PC-3 (cell line): ENCODE results near the gene AFF3. TPM values are rescaled to one million over a fixed set of nuclear protein-coding genes. Genes with fewer than 3 reads are reported as not detected.

Source experiments
- ATAC-seq: fragments of 200-7000 bp; cut with Tn5 transposase; 2 replicates; pipeline ENCODE4 v1.9.1; 2020; ENCODE audit warnings: mild to moderate bottlenecking, moderate library complexity
- BruUV-seq: library from RNA; stranded (reverse); fragments of 400-500 nt; replicated peaks from 2 replicates; lab custom pipeline; 2021; lab: Mats Ljungman, UMichigan
- CTCF ChIA-PET: fragments of 300-600 bp; sonication (Branson Sonifier 250); formaldehyde crosslinking; loops from one replicate; lab custom pipeline; 2022; ENCODE audit warnings: antibody characterized with exemption; lab: Charles Lee
- POLR2A ChIA-PET: fragments of 300-600 bp; sonication (Branson Sonifier 250); formaldehyde crosslinking; loops from one replicate; lab custom pipeline; 2022; ENCODE audit warnings: antibody characterized with exemption; ENCODE audit not compliant: unreplicated experiment; lab: Charles Lee
- DNase-seq: peaks from one replicate; pipeline ENCODE4 v3.0.0-alpha.2; 2015
- H2AFZ ChIP-seq: fragments of 300-600 bp; sonication (generic); 2 replicates; pipeline ENCODE4 v1.6.0; 2016; ENCODE audit warnings: antibody characterized with exemption, low read length
- H3F3A ChIP-seq: fragments of 300-600 bp; sonication (generic); one replicate; pipeline ENCODE4 v1.6.0; 2017; ENCODE audit warnings: antibody characterized with exemption, low read length, control low read depth, mild to moderate bottlenecking; ENCODE audit not compliant: unreplicated experiment
- H3K27ac ChIP-seq: fragments of 300-600 bp; sonication (generic); 2 replicates; pipeline ENCODE4 v1.5.1; 2016; ENCODE audit warnings: mild to moderate bottlenecking, low read length
- H3K27me3 ChIP-seq: fragments of 300-600 bp; sonication (generic); 2 replicates; pipeline ENCODE4 v1.6.1; 2016; ENCODE audit warnings: low read length, mixed read lengths
- H3K36me3 ChIP-seq: fragments of 300-600 bp; sonication (generic); 2 replicates; pipeline ENCODE4 v1.6.1; 2016; ENCODE audit warnings: low read depth, mixed run types, low read length, mixed read lengths
- H3K4me1 ChIP-seq: fragments of 300-600 bp; sonication (generic); 2 replicates; pipeline ENCODE4 v1.5.1; 2016; ENCODE audit warnings: low read length; ENCODE audit not compliant: insufficient read depth
- H3K4me2 ChIP-seq: fragments of 300-600 bp; sonication (generic); 2 replicates; pipeline ENCODE4 v1.6.0; 2016; ENCODE audit warnings: low read length
- H3K4me3 ChIP-seq: fragments of 300-600 bp; sonication (generic); 2 replicates; pipeline ENCODE4 v1.5.1; 2016; ENCODE audit warnings: mild to moderate bottlenecking, low read length, mixed read lengths
- H3K79me2 ChIP-seq: fragments of 300-600 bp; sonication (generic); 2 replicates; pipeline ENCODE4 v1.6.1; 2017; ENCODE audit warnings: low read length, mixed read lengths
- H3K9ac ChIP-seq: fragments of 300-600 bp; sonication (generic); 2 replicates; pipeline ENCODE4 v1.6.0; 2016; ENCODE audit warnings: mild to moderate bottlenecking, low read length
- H3K9me2 ChIP-seq: fragments of 300-600 bp; sonication (generic); replicated peaks from 2 replicates; pipeline ENCODE4 v1.6.1; 2016; ENCODE audit warnings: mixed run types, low read length, mixed read lengths
- H3K9me3 ChIP-seq: fragments of 300-600 bp; sonication (generic); 2 replicates; pipeline ENCODE4 v1.6.1; 2016; ENCODE audit warnings: low read length, mixed read lengths
- H4K20me1 ChIP-seq: fragments of 300-600 bp; sonication (generic); 2 replicates; pipeline ENCODE4 v1.6.1; 2016; ENCODE audit warnings: low read length, mixed read lengths
- EZH2 ChIP-seq: fragments of 300-600 bp; sonication (generic); IDR thresholded peaks from one replicate; pipeline ENCODE4 v1.6.1; 2017; ENCODE audit warnings: antibody characterized with exemption, mild to moderate bottlenecking, low read length; ENCODE audit not compliant: unreplicated experiment
- EZH2phosphoT487 ChIP-seq: fragments of 300-600 bp; sonication (generic); IDR thresholded peaks from 2 replicates; pipeline ENCODE4 v1.6.1; 2018; ENCODE audit warnings: mild to moderate bottlenecking, antibody characterized with exemption, low read length, borderline replicate concordance
- intact Hi-C: fragments of 100-400 bp; cut with micrococcal nuclease; formaldehyde crosslinking; loops from 2 replicates; pipeline ENCODE4 v1.9.0; 2023
- total RNA-seq: library from RNA; depleted of rRNA; stranded (reverse); fragments of >200 nt; gene quantifications from 2 replicates; pipeline ENCODE4 v1.2.3, GENCODE V29; 2014
- TF ChIP-seq, protein P1 (sequence below): fragments of 300-600 bp; sonication (generic); conservative IDR thresholded peaks from 2 replicates; pipeline ENCODE4 v1.5.1; 2017; ENCODE audit warnings: antibody characterized with exemption, low read depth, mild to moderate bottlenecking, low read length

The AFF3 gene
- total RNA-seq, 1 experiment from 2014 or later, result 0.04 TPM

DNA sequence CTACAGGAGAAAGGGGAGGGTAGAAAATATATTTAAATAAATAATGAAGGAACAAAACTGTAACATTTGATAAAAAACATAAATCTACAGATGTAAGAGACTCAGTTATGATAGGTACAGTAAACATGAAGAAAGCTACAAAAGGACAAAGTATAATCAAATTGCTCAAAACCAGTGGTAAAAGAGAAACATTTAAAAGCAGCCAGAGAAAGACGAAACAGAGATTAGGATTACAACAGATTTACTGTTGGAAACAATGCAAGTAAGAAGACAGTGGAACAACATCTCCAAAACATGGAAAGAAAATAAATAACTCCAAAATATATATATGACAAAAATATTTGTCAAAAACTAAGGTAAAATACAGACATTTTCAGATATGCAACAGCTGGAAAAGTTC, 344.9 kb downstream of the AFF3 start:
- POLR2A ChIA-PET, result no interaction called here
- CTCF ChIA-PET, result interaction anchor here (0.6 kb wide), 1 partner anchor 135 kb away, joined by 3 read pairs; no protein-coding TSS in a partner anchor
- BruUV-seq, result no TSS peak
- no peak overlapping the region for H3K9ac ChIP-seq
- no peak overlapping the region for H3K4me3 ChIP-seq
- no peaks in the 10 kb centered on the region for H4K20me1 ChIP-seq
- H3K9me3 ChIP-seq, result peaks cover 10% of the 10 kb centered on the region; the same call in 1 of the 2 replicates
- ATAC-seq, result no peak
- H3K79me2 ChIP-seq, result no peaks in the 10 kb centered on the region
- intact Hi-C loops, result no loop called here
- H3K36me3 ChIP-seq, result no peaks in the 10 kb centered on the region
- H3K9me2 ChIP-seq, result no peaks in the 10 kb centered on the region
- TF ChIP-seq EZH2 (no peak), EZH2phosphoT487 (no peak)
- H3F3A ChIP-seq, result no peaks in the 10 kb centered on the region
- H3K4me1 ChIP-seq, result no peaks in the 10 kb centered on the region
- no peak overlapping the region for H2AFZ ChIP-seq
- no peak overlapping the region for H3K27ac ChIP-seq
- H3K4me2 ChIP-seq, result no peak overlapping the region
- DNase-seq, result no peak
- no peaks in the 10 kb centered on the region for H3K27me3 ChIP-seq

DNA sequence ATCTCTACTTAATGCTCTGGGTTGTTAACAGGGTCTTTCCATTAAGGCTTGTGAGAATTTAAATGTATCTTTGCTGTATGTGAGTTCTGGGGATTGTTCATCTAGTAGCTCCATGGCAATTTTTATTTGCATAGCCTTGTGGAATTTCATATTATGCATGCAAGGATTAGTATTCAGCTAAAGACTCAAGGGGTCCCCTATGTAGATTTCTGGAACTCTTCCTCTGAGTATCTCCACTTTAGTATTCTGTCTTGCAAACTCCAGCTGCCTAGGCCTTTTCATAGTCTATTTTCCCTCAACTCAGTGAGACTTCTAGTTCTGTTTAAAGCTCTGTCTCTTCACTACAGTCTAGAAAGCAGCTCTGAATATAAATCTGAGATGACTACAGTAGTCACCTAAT, 348.0 kb downstream of the AFF3 start:
- Histone ChIP-seq H3K9me2 (no peaks in the 10 kb centered on the region), H3K4me2 (no peak overlapping the region), H3K9ac (no peak overlapping the region), H3K27ac (no peak overlapping the region), H4K20me1 (no peaks in the 10 kb centered on the region), H3K36me3 (no peaks in the 10 kb centered on the region), H3K4me3 (no peak overlapping the region), H3F3A (no peaks in the 10 kb centered on the region), H2AFZ (no peak overlapping the region), H3K9me3 (peaks cover 10% of the 10 kb centered on the region; the same call in 1 of the 2 replicates), H3K79me2 (no peaks in the 10 kb centered on the region), H3K4me1 (no peaks in the 10 kb centered on the region), H3K27me3 (no peaks in the 10 kb centered on the region)
- ChIA-PET CTCF (no interaction called here), POLR2A (no interaction called here)
- intact Hi-C loops, result no loop called here
- DNase-seq, result no peak
- TF ChIP-seq EZH2, result no peak
- TF ChIP-seq, protein P1, sequence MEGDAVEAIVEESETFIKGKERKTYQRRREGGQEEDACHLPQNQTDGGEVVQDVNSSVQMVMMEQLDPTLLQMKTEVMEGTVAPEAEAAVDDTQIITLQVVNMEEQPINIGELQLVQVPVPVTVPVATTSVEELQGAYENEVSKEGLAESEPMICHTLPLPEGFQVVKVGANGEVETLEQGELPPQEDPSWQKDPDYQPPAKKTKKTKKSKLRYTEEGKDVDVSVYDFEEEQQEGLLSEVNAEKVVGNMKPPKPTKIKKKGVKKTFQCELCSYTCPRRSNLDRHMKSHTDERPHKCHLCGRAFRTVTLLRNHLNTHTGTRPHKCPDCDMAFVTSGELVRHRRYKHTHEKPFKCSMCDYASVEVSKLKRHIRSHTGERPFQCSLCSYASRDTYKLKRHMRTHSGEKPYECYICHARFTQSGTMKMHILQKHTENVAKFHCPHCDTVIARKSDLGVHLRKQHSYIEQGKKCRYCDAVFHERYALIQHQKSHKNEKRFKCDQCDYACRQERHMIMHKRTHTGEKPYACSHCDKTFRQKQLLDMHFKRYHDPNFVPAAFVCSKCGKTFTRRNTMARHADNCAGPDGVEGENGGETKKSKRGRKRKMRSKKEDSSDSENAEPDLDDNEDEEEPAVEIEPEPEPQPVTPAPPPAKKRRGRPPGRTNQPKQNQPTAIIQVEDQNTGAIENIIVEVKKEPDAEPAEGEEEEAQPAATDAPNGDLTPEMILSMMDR, result no peak
- TF ChIP-seq EZH2phosphoT487, result no peak
- no TSS peak for BruUV-seq
- no peak for ATAC-seq

DNA sequence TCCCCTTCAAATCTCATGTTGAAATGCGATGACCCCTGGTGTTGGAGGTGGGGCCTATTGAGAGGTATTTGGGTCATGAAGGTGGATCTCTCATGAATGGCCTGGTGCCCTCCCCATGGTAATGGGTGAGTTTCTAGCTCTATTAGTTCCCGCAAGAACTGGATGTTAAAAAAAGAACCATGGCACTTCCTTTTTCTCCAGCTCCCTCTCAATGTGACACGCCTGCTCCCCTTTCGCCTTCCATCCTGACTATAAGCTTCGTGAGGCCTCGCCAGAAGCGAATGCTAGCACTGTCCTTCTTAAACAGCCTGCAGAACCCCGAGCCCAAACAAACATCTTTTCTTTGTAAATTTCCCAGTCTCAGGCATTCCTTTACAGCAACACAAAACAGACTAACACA, 349.4 kb downstream of the AFF3 start:
- Histone ChIP-seq H3K9me2 (no peaks in the 10 kb centered on the region), H3K79me2 (no peaks in the 10 kb centered on the region), H3K4me2 (no peak overlapping the region), H3K9me3 (peaks cover 10% of the 10 kb centered on the region; the same call in 1 of the 2 replicates), H3K27me3 (no peaks in the 10 kb centered on the region), H3K36me3 (no peaks in the 10 kb centered on the region), H2AFZ (no peak overlapping the region), H4K20me1 (no peaks in the 10 kb centered on the region), H3K27ac (no peak overlapping the region), H3F3A (no peaks in the 10 kb centered on the region), H3K4me1 (no peaks in the 10 kb centered on the region), H3K4me3 (no peak overlapping the region), H3K9ac (no peak overlapping the region)
- ATAC-seq (no peak), DNase-seq (no peak)
- TF ChIP-seq, protein P1, result no peak
- no peak for TF ChIP-seq EZH2
- TF ChIP-seq EZH2phosphoT487, result no peak
- ChIA-PET CTCF (no interaction called here), POLR2A (no interaction called here)
- intact Hi-C loops, result no loop called here
- BruUV-seq, result no TSS peak
